ENCODE measurements around the gene SIGLEC10.

SIGLEC10 gene

GRCh38 chr19:51371186-51371690 is 46.2 kb downstream of the SIGLEC10 start:
- no peaks in the 10 kb centered on the region for H3K9me3 Mint-ChIP-seq
- H3K4me3 Mint-ChIP-seq = peak overlapping the region; percentile 79
- H3K27ac Mint-ChIP-seq = peak overlapping the region; percentile 100
- H3K27me3 Mint-ChIP-seq (ENCODE audit: low read depth) = no peaks in the 10 kb centered on the region
- peaks cover 74% of the 10 kb centered on the region for H3K4me1 Mint-ChIP-seq (ENCODE audit: low read depth)
- H3K36me3 Mint-ChIP-seq (ENCODE audit: low read depth) = peaks cover 14% of the 10 kb centered on the region
- no peak for DNase-seq (ENCODE audit: low spot score)

- Mint-ChIP-seq H3K27ac (peak overlapping the region; percentile 100), H3K4me3 (peak overlapping the region; percentile 79)
- DNase-seq (ENCODE audit: low spot score) = no peak
Measured at GRCh38 chr19:51370230-51370629, 47.2 kb downstream of the SIGLEC10 start.

GRCh38 chr19:51368366-51369282 is 48.8 kb downstream of the SIGLEC10 start, which contains the start of gene CLDND2:
Gene CLDND2, minus strand, starts transcription at chr19:51369003. Its CDS starts 426 bp downstream, at chr19:51368577.
- peaks cover 16% of the 10 kb centered on the region for H3K36me3 Mint-ChIP-seq (ENCODE audit: low read depth)
- H3K4me1 Mint-ChIP-seq (ENCODE audit: low read depth) = peaks cover 68% of the 10 kb centered on the region
- DNase-seq (ENCODE audit: low spot score) = no peak
- H3K27ac Mint-ChIP-seq = peak within 1 kb of the TSS; percentile 96
- H3K27me3 Mint-ChIP-seq (ENCODE audit: low read depth) = no peaks in the 10 kb centered on the region
- H3K9me3 Mint-ChIP-seq = no peaks in the 10 kb centered on the region
- H3K4me3 Mint-ChIP-seq = peak within 1 kb of the TSS; percentile 100

More at GRCh38 chr19:51370230-51370629, 47.2 kb downstream of the SIGLEC10 start:
- H3K4me1 Mint-ChIP-seq (ENCODE audit: low read depth) = peaks cover 71% of the 10 kb centered on the region
- H3K9me3 Mint-ChIP-seq = no peaks in the 10 kb centered on the region
- no peaks in the 10 kb centered on the region for H3K27me3 Mint-ChIP-seq (ENCODE audit: low read depth)
- peaks cover 16% of the 10 kb centered on the region for H3K36me3 Mint-ChIP-seq (ENCODE audit: low read depth)

- H3K9me3 Mint-ChIP-seq = no peaks in the 10 kb centered on the region
- peak overlapping the region; percentile 100 for H3K4me3 Mint-ChIP-seq
- H3K27me3 Mint-ChIP-seq (ENCODE audit: low read depth) = no peaks in the 10 kb centered on the region
- peak; percentile 99 for DNase-seq (ENCODE audit: low spot score)
- peaks cover 18% of the 10 kb centered on the region for H3K36me3 Mint-ChIP-seq (ENCODE audit: low read depth)
- peaks cover 67% of the 10 kb centered on the region for H3K4me1 Mint-ChIP-seq (ENCODE audit: low read depth)
- peak overlapping the region; percentile 96 for H3K27ac Mint-ChIP-seq
Measured at GRCh38 chr19:51367565-51368365, 49.7 kb downstream of the SIGLEC10 start.

GRCh38 chr19:51367255-51367564 is 50.2 kb downstream of the SIGLEC10 start:
- peak overlapping the region; percentile 96 for H3K27ac Mint-ChIP-seq
- no peaks in the 10 kb centered on the region for H3K27me3 Mint-ChIP-seq (ENCODE audit: low read depth)
- H3K4me1 Mint-ChIP-seq (ENCODE audit: low read depth) = peaks cover 67% of the 10 kb centered on the region
- peak overlapping the region; percentile 100 for H3K4me3 Mint-ChIP-seq
- no peaks in the 10 kb centered on the region for H3K9me3 Mint-ChIP-seq
- peak; percentile 30 for DNase-seq (ENCODE audit: low spot score)
- H3K36me3 Mint-ChIP-seq (ENCODE audit: low read depth) = peaks cover 18% of the 10 kb centered on the region

- Mint-ChIP-seq H3K27me3 (ENCODE audit: low read depth) (no peaks in the 10 kb centered on the region), H3K27ac (peak overlapping the region; percentile 96)
Measured at GRCh38 chr19:51366389-51367254, 50.8 kb downstream of the SIGLEC10 start.

GRCh38 chr19:51365965-51366388 is 51.5 kb downstream of the SIGLEC10 start, which contains the start of gene ETFB:
Gene ETFB, minus strand, starts transcription at chr19:51366388. Its CDS starts 62 bp downstream, at chr19:51366326.
- H3K27ac Mint-ChIP-seq = peak within 1 kb of the TSS; percentile 96
- H3K36me3 Mint-ChIP-seq (ENCODE audit: low read depth) = peaks cover 20% of the 10 kb centered on the region
- no peaks in the 10 kb centered on the region for H3K27me3 Mint-ChIP-seq (ENCODE audit: low read depth)
- H3K4me3 Mint-ChIP-seq = peak within 1 kb of the TSS; percentile 100
- peaks cover 60% of the 10 kb centered on the region for H3K4me1 Mint-ChIP-seq (ENCODE audit: low read depth)
- DNase-seq (ENCODE audit: low spot score) = no peak
- H3K9me3 Mint-ChIP-seq = no peaks in the 10 kb centered on the region

More at GRCh38 chr19:51366389-51367254, 50.8 kb downstream of the SIGLEC10 start:
- H3K36me3 Mint-ChIP-seq (ENCODE audit: low read depth) = peaks cover 18% of the 10 kb centered on the region
- DNase-seq (ENCODE audit: low spot score) = peak; percentile 95
- no peaks in the 10 kb centered on the region for H3K9me3 Mint-ChIP-seq
- H3K4me1 Mint-ChIP-seq (ENCODE audit: low read depth) = peaks cover 65% of the 10 kb centered on the region
- H3K4me3 Mint-ChIP-seq = peak overlapping the region; percentile 100

GRCh38 chr19:51365211-51365964 is 52.1 kb downstream of the SIGLEC10 start:
- peaks cover 57% of the 10 kb centered on the region for H3K4me1 Mint-ChIP-seq (ENCODE audit: low read depth)
- no peaks in the 10 kb centered on the region for H3K27me3 Mint-ChIP-seq (ENCODE audit: low read depth)
- H3K4me3 Mint-ChIP-seq = peak overlapping the region; percentile 100
- H3K9me3 Mint-ChIP-seq = no peaks in the 10 kb centered on the region
- H3K27ac Mint-ChIP-seq = peak overlapping the region; percentile 96
- DNase-seq (ENCODE audit: low spot score) = no peak
- H3K36me3 Mint-ChIP-seq (ENCODE audit: low read depth) = peaks cover 17% of the 10 kb centered on the region

GRCh38 chr19:51364200-51365106 is 53.0 kb downstream of the SIGLEC10 start:
- H3K27ac Mint-ChIP-seq = peak overlapping the region; percentile 77
- H3K9me3 Mint-ChIP-seq = no peaks in the 10 kb centered on the region
- H3K4me3 Mint-ChIP-seq = peak overlapping the region; percentile 73
- DNase-seq (ENCODE audit: low spot score) = no peak
- peaks cover 17% of the 10 kb centered on the region for H3K36me3 Mint-ChIP-seq (ENCODE audit: low read depth)
- no peaks in the 10 kb centered on the region for H3K27me3 Mint-ChIP-seq (ENCODE audit: low read depth)
- H3K4me1 Mint-ChIP-seq (ENCODE audit: low read depth) = peaks cover 57% of the 10 kb centered on the region

- DNase-seq (ENCODE audit: low spot score) = no peak
- no peak overlapping the region for H3K4me3 Mint-ChIP-seq
- H3K4me1 Mint-ChIP-seq (ENCODE audit: low read depth) = peaks cover 57% of the 10 kb centered on the region
- no peaks in the 10 kb centered on the region for H3K9me3 Mint-ChIP-seq
- H3K27ac Mint-ChIP-seq = no peak overlapping the region
- peaks cover 23% of the 10 kb centered on the region for H3K36me3 Mint-ChIP-seq (ENCODE audit: low read depth)
- H3K27me3 Mint-ChIP-seq (ENCODE audit: low read depth) = no peaks in the 10 kb centered on the region
Measured at GRCh38 chr19:51361239-51361638, 56.2 kb downstream of the SIGLEC10 start.

Measured in T-helper 2 cell treated with Interferon-gamma antibody and Interleukin-4, amounts not matched to agents 5 μg/mL and 100 μg/mL, for 36 hours (primary cell).